ENCODE results near the gene DES. TPM values are rescaled to one million over a fixed set of nuclear protein-coding genes. Genes with fewer than 3 reads are reported as not detected.
A peak's percentile ranks its signal among the peaks of the same experiment; 100 is the strongest.

DES gene
- total and polyA plus RNA-seq, 2 of the 13 experiments (the other 11 are each of a cell fraction or from before 2014, with no cell fraction given), result not detected

GRCh38 chr2:219425238-219426067 lies 7.3 kb downstream of the DES start:
- ChIA-PET CTCF (ENCODE audit: low intra/inter-chr PET ratio, low total read pairs) (no interaction called here), POLR2A (no interaction called here)
- intact Hi-C loops (cut with micrococcal nuclease; ENCODE audit: unreplicated experiment), result no loop called here
- TF ChIP-seq JDP2 (CRISPR knock-in tag; IDR thresholded peaks at IDR 0.05; ENCODE audit: borderline replicate concordance) (no peak), DNMT1 (CRISPR knock-in tag; IDR thresholded peaks at IDR 0.05) (no peak), TP53 (CRISPR knock-in tag; conservative IDR thresholded peaks at IDR 0.05) (no peak), ZNF20 (CRISPR knock-in tag; IDR thresholded peaks at IDR 0.05) (no peak), ZNF740 (CRISPR knock-in tag; IDR thresholded peaks at IDR 0.05) (no peak), TAF1 (CRISPR knock-in tag; IDR thresholded peaks at IDR 0.05) (no peak), FLYWCH1 (CRISPR knock-in tag; IDR thresholded peaks at IDR 0.05) (no peak), ZNF703 (CRISPR knock-in tag; IDR thresholded peaks at IDR 0.05; ENCODE audit: borderline replicate concordance) (no peak), HOXA5 (CRISPR knock-in tag; IDR thresholded peaks at IDR 0.05) (no peak), ZFP36L1 (CRISPR knock-in tag; IDR thresholded peaks at IDR 0.05) (no peak), ZHX2 (IDR thresholded peaks at IDR 0.05; ENCODE audit: low read depth) (no peak), ZHX2 (CRISPR knock-in tag; IDR thresholded peaks at IDR 0.05; ENCODE audit: borderline replicate concordance) (no peak), CERS6 (CRISPR knock-in tag; IDR thresholded peaks at IDR 0.05) (no peak), ADNP (CRISPR knock-in tag; IDR thresholded peaks at IDR 0.05) (no peak), ZNF382 (CRISPR knock-in tag; IDR thresholded peaks at IDR 0.05; ENCODE audit: borderline replicate concordance) (no peak), ZNF891 (CRISPR knock-in tag; IDR thresholded peaks at IDR 0.05) (no peak), ZNF788 (CRISPR knock-in tag; IDR thresholded peaks at IDR 0.05; ENCODE audit: borderline replicate concordance) (no peak)

More at GRCh38 chr2:219425238-219426067, 7.3 kb downstream of the DES start:
- Histone ChIP-seq H3K36me3 (replicated peaks in 1 of 2; ENCODE audit: control insufficient read depth in 1 of 2, insufficient read depth in 2 of 2, low read length in 2 of 2) (no peaks in the 10 kb centered on the region), H3K79me2 (ENCODE audit: insufficient read depth, low read length) (no peaks in the 10 kb centered on the region), H3K27ac (ENCODE audit: extremely low read length, insufficient read depth, low read length) (no peak overlapping the region), H3K9me3 (ENCODE audit: low read length) (no peaks in the 10 kb centered on the region), H3K4me3 (replicated peaks in 1 of 3; ENCODE audit: insufficient read depth in 1 of 3, low read depth in 2 of 3, low read length in 3 of 3) (no peak overlapping the region), H2AFZ (ENCODE audit: low read length) (no peak overlapping the region), H3K4me1 (ENCODE audit: insufficient read depth, low read length) (no peaks in the 10 kb centered on the region), H4K20me1 (ENCODE audit: insufficient read depth, low read length) (no peaks in the 10 kb centered on the region), H3K9ac (ENCODE audit: insufficient read depth, low read depth, low read length) (no peak overlapping the region), H3K27me3 (ENCODE audit: control insufficient read depth in 1 of 2, insufficient read depth in 2 of 2, low read length in 2 of 2) (peaks cover 4 to 56% of the 10 kb centered on the region in 2 experiments; a peak in 4 of 5 replicates), H3K4me2 (ENCODE audit: low read depth, low read length) (no peak overlapping the region)
- BruUV-seq (replicated peaks), result no TSS peak
- FAIRE-seq, result no peak
- peak; percentile 23 for ATAC-seq
- WGBS (ENCODE audit: low lambda C conversion rate), result 5% methylated on average over 6 of the region's 8 CpGs
- in situ Hi-C loops (cut with HindIII; ENCODE audit: extremely low pct_ligation_motif_present, low pct_unique_long_range_greater_than_20kb), result no loop called here
- no peak for DNase-seq (ENCODE audit: low spot score)

Data from HepG2 (cell line).